ENCODE data around the gene TNN. TPM values are rescaled to one million over a fixed set of nuclear protein-coding genes. Genes with fewer than 3 reads are reported as not detected.

TNN gene
- total RNA-seq, 1 donor from 2014 or later, result 0.18 TPM

DNA sequence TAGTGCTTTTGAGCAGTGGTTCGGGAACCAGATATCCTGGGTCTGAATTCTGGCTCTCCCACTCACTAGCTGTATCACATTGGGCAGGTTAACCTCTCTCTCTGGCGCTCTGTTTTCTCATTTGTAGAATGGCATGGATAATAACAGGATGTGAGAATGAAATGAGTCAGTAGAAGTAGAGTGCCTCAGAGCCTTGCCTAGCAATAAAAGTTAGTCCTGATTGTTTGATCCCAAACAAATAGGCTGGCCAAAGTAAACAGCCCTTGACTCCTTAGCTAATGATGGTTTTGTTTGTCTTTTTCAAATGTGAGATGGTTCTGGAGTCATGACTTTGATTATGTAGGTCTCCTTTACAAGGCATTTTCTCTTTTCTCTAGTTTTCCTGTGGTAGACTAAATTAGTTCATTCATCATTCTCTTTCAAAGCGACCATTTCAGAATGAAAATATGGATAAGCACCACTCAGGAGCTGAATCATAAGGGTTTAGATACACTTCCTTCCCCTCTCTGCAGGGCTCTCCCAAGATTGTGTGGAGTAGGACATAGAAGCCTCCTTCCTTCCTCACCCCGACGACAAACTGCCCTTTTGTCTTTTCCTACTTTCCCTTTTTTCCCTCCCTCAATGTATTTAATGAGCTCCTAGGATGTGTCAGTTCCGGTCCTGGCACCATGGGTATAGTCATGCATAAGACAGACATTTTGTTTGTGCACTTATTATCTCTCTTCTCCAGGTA lies 101.8 kb downstream of the TNN start:
- peak overlapping the region; percentile 7 for H3K27ac ChIP-seq
- DNase-seq, result no peak
- H3K36me3 ChIP-seq, result peaks cover 68% of the 10 kb centered on the region

DNA sequence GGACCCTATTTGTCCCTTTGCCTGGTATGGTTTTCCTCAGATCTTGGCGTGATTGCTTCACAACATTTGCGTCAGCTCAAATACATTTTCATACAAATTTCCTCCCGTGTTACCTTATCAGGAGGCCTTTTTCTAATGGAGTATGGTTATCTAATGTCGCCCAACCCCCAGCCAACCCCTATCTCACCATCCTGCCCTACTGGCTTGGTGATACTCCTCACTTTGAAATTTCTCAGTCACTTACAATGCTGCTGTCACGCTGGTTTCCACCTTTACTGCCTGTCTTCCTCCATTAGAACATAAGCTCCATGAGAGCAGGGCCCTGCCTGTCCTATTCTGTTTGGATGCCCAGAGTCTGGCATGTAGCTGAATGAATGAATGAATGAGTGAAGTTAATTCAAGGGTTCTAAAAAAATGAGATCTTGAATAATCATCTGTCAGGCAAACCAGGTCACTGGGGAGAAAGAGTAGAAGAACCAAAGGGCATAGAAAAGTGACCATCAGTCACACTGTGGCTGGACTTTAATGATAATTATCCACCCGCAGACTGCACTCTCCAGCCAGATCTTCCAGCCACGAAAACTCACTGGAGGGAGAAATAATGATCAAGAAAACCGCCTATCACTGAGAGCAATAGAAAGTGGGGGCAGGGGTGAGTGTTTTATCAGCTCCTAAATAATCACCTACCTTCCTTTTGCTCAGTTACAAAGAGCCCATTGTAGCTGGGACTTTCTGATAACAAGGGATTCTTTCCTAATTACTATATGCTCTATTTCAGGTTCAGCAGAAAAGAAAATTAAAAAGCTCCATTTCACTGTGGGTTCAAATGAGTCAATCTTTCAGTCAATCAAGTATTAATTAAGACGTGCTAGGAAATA lies 103.6 kb downstream of the TNN start:
- TF ChIP-seq, protein P1, sequence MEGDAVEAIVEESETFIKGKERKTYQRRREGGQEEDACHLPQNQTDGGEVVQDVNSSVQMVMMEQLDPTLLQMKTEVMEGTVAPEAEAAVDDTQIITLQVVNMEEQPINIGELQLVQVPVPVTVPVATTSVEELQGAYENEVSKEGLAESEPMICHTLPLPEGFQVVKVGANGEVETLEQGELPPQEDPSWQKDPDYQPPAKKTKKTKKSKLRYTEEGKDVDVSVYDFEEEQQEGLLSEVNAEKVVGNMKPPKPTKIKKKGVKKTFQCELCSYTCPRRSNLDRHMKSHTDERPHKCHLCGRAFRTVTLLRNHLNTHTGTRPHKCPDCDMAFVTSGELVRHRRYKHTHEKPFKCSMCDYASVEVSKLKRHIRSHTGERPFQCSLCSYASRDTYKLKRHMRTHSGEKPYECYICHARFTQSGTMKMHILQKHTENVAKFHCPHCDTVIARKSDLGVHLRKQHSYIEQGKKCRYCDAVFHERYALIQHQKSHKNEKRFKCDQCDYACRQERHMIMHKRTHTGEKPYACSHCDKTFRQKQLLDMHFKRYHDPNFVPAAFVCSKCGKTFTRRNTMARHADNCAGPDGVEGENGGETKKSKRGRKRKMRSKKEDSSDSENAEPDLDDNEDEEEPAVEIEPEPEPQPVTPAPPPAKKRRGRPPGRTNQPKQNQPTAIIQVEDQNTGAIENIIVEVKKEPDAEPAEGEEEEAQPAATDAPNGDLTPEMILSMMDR (IDR thresholded peaks at IDR 0.05), result no peak
- H3K9me3 ChIP-seq, result no peaks in the 10 kb centered on the region

More for the DNA sequence above, 101.8 kb downstream of the TNN start:
- ATAC-seq, result peak in 1 of 2 donors; percentile 74
- Histone ChIP-seq H3K4me3 (no peak overlapping the region), H3K9me3 (no peaks in the 10 kb centered on the region), H3K4me1 (peaks cover 37% of the 10 kb centered on the region), H3K27me3 (ENCODE audit: low read depth) (no peaks in the 10 kb centered on the region)
- intact Hi-C loops (cut with DNase I), result no loop called here
- TF ChIP-seq, protein P1 (IDR thresholded peaks at IDR 0.05), result no peak

DNA sequence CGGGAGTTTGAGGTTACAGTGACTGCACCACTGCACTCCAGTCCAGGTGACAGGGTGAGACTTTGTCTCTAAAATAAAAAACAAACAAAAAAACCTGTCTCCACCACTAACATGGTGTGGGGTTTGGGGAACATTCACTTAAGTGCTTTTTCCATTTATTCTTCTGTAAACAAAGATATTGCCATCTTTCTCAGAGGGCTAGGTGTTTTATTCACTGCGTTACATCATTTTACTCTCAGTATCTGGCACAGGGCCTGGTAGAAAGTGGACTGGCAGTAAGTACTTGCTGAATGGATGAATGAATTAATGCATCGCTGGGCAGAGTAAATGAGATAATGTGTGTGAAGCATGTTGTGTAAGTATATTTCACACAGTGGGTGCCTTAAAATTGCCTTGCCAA lies 104.9 kb downstream of the TNN start:
- no peak for DNase-seq
- no peak overlapping the region for H3K27ac ChIP-seq
- TF ChIP-seq, protein P1 (IDR thresholded peaks at IDR 0.05), result no peak

More for the DNA sequence above, 103.6 kb downstream of the TNN start:
- no peak for ATAC-seq
- DNase-seq, result no peak
- Histone ChIP-seq H3K4me3 (no peak overlapping the region), H3K4me1 (peaks cover 43% of the 10 kb centered on the region), H3K27me3 (ENCODE audit: low read depth) (no peaks in the 10 kb centered on the region), H3K27ac (no peak overlapping the region), H3K36me3 (peaks cover 54% of the 10 kb centered on the region)
- intact Hi-C loops (cut with DNase I), result no loop called here

DNA sequence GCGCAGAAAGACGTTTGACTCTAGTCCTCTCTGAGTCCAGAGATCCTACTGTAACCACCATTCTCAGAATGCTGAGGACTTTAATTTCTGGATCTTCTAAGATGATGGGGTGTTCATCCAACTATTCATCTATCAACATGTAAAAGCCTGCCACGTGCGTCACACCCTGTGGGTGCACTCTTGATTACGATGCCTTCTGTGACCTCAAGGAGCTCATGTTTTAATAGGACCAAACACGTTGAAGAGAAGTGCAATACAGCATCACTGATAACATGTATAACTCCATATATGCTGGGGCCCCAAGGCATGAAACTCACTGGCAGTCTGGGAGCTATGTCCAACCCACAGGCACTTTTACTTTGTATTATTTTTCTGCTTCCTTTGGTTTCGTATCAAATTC lies 105.9 kb downstream of the TNN start:
- Histone ChIP-seq H3K36me3 (peaks cover 48% of the 10 kb centered on the region), H3K27ac (no peak overlapping the region), H3K4me3 (no peak overlapping the region), H3K4me1 (peaks cover 52% of the 10 kb centered on the region), H3K27me3 (ENCODE audit: low read depth) (no peaks in the 10 kb centered on the region), H3K9me3 (no peaks in the 10 kb centered on the region)
- ATAC-seq, result no peak
- no peak for DNase-seq
- TF ChIP-seq, protein P1 (IDR thresholded peaks at IDR 0.05), result no peak
- intact Hi-C loops (cut with DNase I), result no loop called here

More for the DNA sequence above, 104.9 kb downstream of the TNN start:
- intact Hi-C loops (cut with DNase I), result no loop called here
- Histone ChIP-seq H3K4me1 (peaks cover 50% of the 10 kb centered on the region), H3K4me3 (no peak overlapping the region), H3K27me3 (ENCODE audit: low read depth) (no peaks in the 10 kb centered on the region), H3K36me3 (peaks cover 55% of the 10 kb centered on the region), H3K9me3 (no peaks in the 10 kb centered on the region)
- ATAC-seq, result no peak

DNA sequence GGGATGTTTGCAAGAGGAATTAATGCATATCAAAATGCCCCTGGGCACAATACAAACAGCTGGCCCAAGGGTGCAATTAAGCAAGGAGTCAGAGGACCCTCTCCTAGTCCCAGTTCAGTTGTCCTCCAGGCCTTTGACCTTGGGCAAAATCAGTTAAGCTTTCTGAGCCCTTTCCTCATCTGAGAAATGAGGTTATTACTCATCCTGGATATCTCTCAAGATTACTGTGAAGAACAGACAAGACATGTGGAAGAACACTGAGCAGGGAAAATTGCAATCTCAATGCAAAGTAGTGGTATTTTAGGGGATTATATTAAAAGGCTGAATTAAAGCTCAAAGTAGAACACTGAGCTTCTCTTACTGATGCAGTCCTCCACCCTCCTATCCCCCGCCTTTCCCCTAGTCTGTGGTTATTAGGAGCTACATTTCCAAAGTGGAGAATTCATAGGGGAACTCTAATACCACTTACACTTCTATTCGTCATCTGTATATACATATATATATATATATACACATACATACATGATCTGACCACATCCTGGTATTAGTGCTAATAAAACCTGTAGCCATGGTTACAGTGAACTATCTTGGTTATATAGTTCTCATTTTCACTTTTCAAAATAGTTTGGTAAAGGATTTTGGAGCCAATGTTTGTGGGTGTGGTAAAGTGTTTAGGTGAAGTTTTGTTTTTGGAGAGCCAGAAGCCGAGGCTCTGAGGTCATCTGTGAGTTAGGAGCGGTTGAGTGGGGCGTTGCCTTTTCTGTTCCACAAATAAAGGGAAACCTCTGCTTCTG lies 106.9 kb downstream of the TNN start:
- intact Hi-C loops (cut with DNase I), result no loop called here
- Histone ChIP-seq H3K27me3 (ENCODE audit: low read depth) (no peaks in the 10 kb centered on the region), H3K4me1 (peaks cover 48% of the 10 kb centered on the region), H3K9me3 (no peaks in the 10 kb centered on the region), H3K36me3 (peaks cover 39% of the 10 kb centered on the region), H3K27ac (peak overlapping the region; percentile 31), H3K4me3 (no peak overlapping the region)
- DNase-seq (no peak), ATAC-seq (peak in 1 of 2 donors; percentile 16)
- TF ChIP-seq, protein P1 (IDR thresholded peaks at IDR 0.05), result no peak

All from lower lobe of right lung (tissue), 2 donors.